ENCODE results near the gene PAGE2B. TPM values are rescaled to one million over a fixed set of nuclear protein-coding genes. Genes with fewer than 3 reads are reported as not detected.

Gene PAGE2B
- total RNA-seq, 2 donors from 2014 or later, result not detected

DNA sequence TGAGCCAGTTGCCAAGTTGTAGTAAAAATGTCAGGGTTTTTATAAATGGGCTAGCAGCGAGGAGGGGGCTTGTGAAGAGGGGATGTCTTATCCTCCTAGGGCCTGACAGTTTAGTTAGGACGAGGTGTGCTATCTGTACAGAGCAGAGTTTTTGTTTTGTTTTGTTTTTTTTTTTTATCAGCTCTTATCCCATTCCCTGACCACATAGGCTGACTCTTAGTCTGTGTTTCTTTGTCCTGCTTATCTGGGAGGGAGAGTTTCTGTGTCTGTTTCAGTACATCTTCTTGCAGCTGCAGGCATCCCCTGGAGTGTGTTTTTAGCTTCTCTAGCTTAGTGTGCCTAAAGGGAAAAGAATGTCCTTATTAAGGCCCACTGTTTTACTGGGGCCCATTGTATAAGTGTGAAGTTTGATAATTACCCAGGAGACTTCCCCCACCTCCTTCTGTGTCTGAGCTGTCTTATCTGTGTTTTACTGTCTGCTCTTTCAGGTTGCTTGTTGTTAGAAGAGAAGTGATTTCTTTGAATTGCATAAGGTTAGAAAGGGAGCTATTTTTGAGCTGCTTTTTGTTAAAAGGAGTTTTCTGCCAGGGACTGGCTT, 46.0 kb downstream of the PAGE2B start:
- H3K27me3 ChIP-seq (ENCODE audit: control insufficient read depth, insufficient read depth, low read length, poor library complexity, severe bottlenecking), result no peaks in the 10 kb centered on the region
- H3K4me3 Mint-ChIP-seq, result no peak overlapping the region
- H3K27ac ChIP-seq (ENCODE audit: low read depth, low read length), result peak overlapping the region; percentile 66
- no peaks in the 10 kb centered on the region for H3K27me3 Mint-ChIP-seq (ENCODE audit: insufficient read depth)
- peak overlapping the region; percentile 21 for H3K9ac ChIP-seq (ENCODE audit: extremely low read depth, low read length, poor library complexity, severe bottlenecking)
- WGBS, 2 experiments (ENCODE audit: insufficient coverage in 1 of 2, insufficient read length in 1 of 2), result 18% methylated on average over 1 of the region's 2 CpGs; no CpG with 5 or more reads in 1 of the 2 experiments
- peak overlapping the region; percentile 35 for H3K4me3 ChIP-seq (ENCODE audit: low read length)
- H3K9me3 ChIP-seq (ENCODE audit: control insufficient read depth, low read length), result no peaks in the 10 kb centered on the region
- no peak for TF ChIP-seq CTCF (conservative IDR thresholded peaks at IDR 0.05)
- H3K4me1 ChIP-seq (ENCODE audit: control insufficient read depth, insufficient read depth, low read length), result peaks cover 16% of the 10 kb centered on the region
- H3K36me3 Mint-ChIP-seq (ENCODE audit: low read depth), result no peaks in the 10 kb centered on the region
- H3K27ac Mint-ChIP-seq, result peak overlapping the region; percentile 84
- peaks cover 35% of the 10 kb centered on the region for H3K4me1 Mint-ChIP-seq
- peaks cover 51% of the 10 kb centered on the region for H3K9me3 Mint-ChIP-seq
- peak; percentile 50 for DNase-seq
- H3K36me3 ChIP-seq (ENCODE audit: control insufficient read depth, insufficient read depth, low read length), result no peaks in the 10 kb centered on the region

DNA sequence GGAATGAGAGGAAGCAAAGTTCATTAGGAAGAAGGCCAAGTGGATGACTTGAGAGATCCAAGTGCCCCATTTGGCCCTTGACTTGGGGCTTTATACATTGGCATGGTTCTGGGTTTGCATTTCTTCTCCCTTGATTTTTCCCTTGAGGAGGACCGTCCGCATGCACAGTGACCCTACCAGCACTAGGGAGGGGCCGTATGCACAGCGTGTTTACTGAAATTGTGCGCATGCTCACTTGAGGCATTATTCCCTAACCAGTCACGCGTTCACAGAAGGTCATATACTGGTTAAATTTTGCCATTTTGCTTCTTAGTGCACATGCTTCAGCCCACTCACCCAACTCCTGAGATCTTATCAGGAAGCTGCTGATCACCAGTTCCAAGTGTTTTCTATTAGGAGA, 49.1 kb downstream of the PAGE2B start:
- no peak overlapping the region for H3K4me3 ChIP-seq (ENCODE audit: low read length)
- no peaks in the 10 kb centered on the region for H3K36me3 Mint-ChIP-seq (ENCODE audit: low read depth)
- no peak overlapping the region for H3K9ac ChIP-seq (ENCODE audit: extremely low read depth, low read length, poor library complexity, severe bottlenecking)
- H3K4me1 Mint-ChIP-seq, result peaks cover 35% of the 10 kb centered on the region
- H3K27ac Mint-ChIP-seq, result no peak overlapping the region
- no peaks in the 10 kb centered on the region for H3K27me3 ChIP-seq (ENCODE audit: control insufficient read depth, insufficient read depth, low read length, poor library complexity, severe bottlenecking)
- no peaks in the 10 kb centered on the region for H3K36me3 ChIP-seq (ENCODE audit: control insufficient read depth, insufficient read depth, low read length)
- H3K27me3 Mint-ChIP-seq (ENCODE audit: insufficient read depth), result no peaks in the 10 kb centered on the region
- no peak overlapping the region for H3K27ac ChIP-seq (ENCODE audit: low read depth, low read length)
- peaks cover 51% of the 10 kb centered on the region for H3K9me3 Mint-ChIP-seq
- H3K4me1 ChIP-seq (ENCODE audit: control insufficient read depth, insufficient read depth, low read length), result peaks cover 16% of the 10 kb centered on the region
- WGBS, 2 experiments (ENCODE audit: insufficient coverage in 1 of 2, insufficient read length in 1 of 2), result 96 to 100% methylated on average over 4 to 7 of the region's 7 CpGs
- H3K4me3 Mint-ChIP-seq, result no peak overlapping the region
- no peaks in the 10 kb centered on the region for H3K9me3 ChIP-seq (ENCODE audit: control insufficient read depth, low read length)
- no peak for DNase-seq
- no peak for TF ChIP-seq CTCF (conservative IDR thresholded peaks at IDR 0.05)

DNA sequence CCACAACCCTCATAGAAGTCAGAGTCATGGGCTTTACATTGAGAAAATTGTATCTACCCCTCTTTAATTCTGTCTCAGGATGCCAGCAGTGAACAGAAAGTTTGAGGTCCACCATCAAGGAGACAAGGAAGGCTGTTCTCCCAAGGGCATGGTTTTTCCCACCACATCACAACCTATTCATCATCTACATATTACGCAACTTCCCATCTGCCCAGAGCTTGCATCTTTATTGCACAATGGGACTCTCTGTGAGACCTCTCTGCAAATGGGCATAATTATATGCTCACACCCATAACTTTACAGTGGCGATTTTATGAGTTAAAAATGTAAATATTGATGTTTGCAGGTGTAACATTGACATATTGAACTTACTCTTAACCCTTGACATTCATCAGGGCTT, 52.9 kb downstream of the PAGE2B start:
- H3K4me3 ChIP-seq (ENCODE audit: low read length), result no peak overlapping the region
- Mint-ChIP-seq H3K4me3 (no peak overlapping the region), H3K4me1 (peaks cover 3% of the 10 kb centered on the region), H3K9me3 (peaks cover 52% of the 10 kb centered on the region), H3K36me3 (ENCODE audit: low read depth) (no peaks in the 10 kb centered on the region), H3K27ac (no peak overlapping the region), H3K27me3 (ENCODE audit: insufficient read depth) (no peaks in the 10 kb centered on the region)
- H3K4me1 ChIP-seq (ENCODE audit: control insufficient read depth, insufficient read depth, low read length), result peaks cover 1% of the 10 kb centered on the region
- no peaks in the 10 kb centered on the region for H3K9me3 ChIP-seq (ENCODE audit: control insufficient read depth, low read length)
- WGBS, 2 experiments (ENCODE audit: insufficient coverage in 1 of 2, insufficient read length in 1 of 2), result 100% methylated on average over 1 of the region's 2 CpGs; no CpG with 5 or more reads in 1 of the 2 experiments
- no peak overlapping the region for H3K27ac ChIP-seq (ENCODE audit: low read depth, low read length)
- no peaks in the 10 kb centered on the region for H3K27me3 ChIP-seq (ENCODE audit: control insufficient read depth, insufficient read depth, low read length, poor library complexity, severe bottlenecking)
- H3K9ac ChIP-seq (ENCODE audit: extremely low read depth, low read length, poor library complexity, severe bottlenecking), result no peak overlapping the region
- no peak for DNase-seq
- no peaks in the 10 kb centered on the region for H3K36me3 ChIP-seq (ENCODE audit: control insufficient read depth, insufficient read depth, low read length)
- no peak for TF ChIP-seq CTCF (conservative IDR thresholded peaks at IDR 0.05)

Other genes with a start within 250 kb of the PAGE2B start
- gene TRO, start 154.2 kb upstream of the PAGE2B start, total RNA-seq, result 100 to 1,000 TPM; 118 to 169 TPM
- 1 to 10 TPM in 1 of 2 donors, under 1 TPM in 1; 0.55 to 1.1 TPM for gene PFKFB1, start 80.8 kb upstream of the PAGE2B start, total RNA-seq
- gene APEX2, start 74.7 kb upstream of the PAGE2B start, total RNA-seq, result 10 to 100 TPM; 33.2 to 40.4 TPM
- 1 to 10 TPM in 1 of 2 donors, under 1 TPM in 1; 0.29 to 1.7 TPM for gene ALAS2, start 44.1 kb upstream of the PAGE2B start, total RNA-seq
- gene PAGE2, start 14.0 kb downstream of the PAGE2B start, total RNA-seq, result not detected
- not detected for gene PAGE5, start 145.3 kb downstream of the PAGE2B start, total RNA-seq
- not detected for gene PAGE3, start 189.9 kb downstream of the PAGE2B start, total RNA-seq